ENCODE results near the gene KY.

The KY gene

GRCh38 chr3:134644731-134645514, 5.9 kb downstream of the KY start:
- no peak for DNase-seq

GRCh38 chr3:134643150-134643675, 7.6 kb downstream of the KY start:
- no peak for DNase-seq

GRCh38 chr3:134642445-134643149, 8.2 kb downstream of the KY start:
- DNase-seq, result no peak

GRCh38 chr3:134641671-134642300, 9.0 kb downstream of the KY start:
- no peak for DNase-seq

GRCh38 chr3:134640872-134641470, 9.9 kb downstream of the KY start:
- no peak for DNase-seq

GRCh38 chr3:134640378-134640777, 10.4 kb downstream of the KY start:
- no peak for DNase-seq

- no peak for DNase-seq
Observed at GRCh38 chr3:134638385-134639030, 12.3 kb downstream of the KY start.

GRCh38 chr3:134636406-134636805, 14.4 kb downstream of the KY start:
- DNase-seq, result no peak

DNA sequence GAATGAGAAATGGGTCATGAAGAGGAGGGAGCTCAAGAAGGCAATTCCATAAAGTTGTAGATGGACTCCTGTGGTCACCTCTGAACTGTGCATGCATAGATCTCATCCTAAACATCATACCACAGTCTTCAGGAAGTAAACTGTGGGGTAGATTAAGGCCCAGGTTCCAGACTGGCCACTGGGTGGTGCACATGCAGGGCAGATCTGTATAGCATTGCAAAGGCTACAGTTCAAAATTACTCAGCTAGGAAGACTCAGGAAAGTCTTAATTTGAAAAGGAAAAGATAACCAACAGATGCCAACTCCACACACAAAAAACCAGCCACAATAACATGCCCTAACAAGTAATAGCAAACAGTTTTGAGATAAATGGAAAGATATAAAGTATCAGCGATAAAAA, 20.3 kb downstream of the KY start:
- DNase-seq, result no peak

DNA sequence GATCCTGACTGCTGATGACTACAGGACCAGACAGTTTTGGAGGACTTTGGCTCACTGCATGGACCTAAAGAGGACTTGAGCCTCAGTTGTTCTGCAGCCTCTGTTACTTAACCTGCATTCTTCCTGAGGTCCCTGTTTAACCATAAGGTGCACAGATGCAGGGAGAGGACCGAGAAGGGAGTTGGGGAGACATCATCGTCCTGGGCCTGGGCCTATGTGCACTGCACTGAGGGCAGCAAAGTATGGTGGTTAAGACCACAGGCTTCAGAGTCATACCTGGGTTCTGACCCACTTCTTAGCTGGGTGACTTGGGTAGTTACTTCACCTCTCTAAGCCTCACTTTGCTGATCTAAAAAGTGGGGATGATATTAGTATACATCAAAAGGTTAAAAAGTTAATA, 21.9 kb downstream of the KY start:
- DNase-seq, result no peak

- DNase-seq, result no peak
Observed at GRCh38 chr3:134627831-134628230, 23.0 kb downstream of the KY start.

DNA sequence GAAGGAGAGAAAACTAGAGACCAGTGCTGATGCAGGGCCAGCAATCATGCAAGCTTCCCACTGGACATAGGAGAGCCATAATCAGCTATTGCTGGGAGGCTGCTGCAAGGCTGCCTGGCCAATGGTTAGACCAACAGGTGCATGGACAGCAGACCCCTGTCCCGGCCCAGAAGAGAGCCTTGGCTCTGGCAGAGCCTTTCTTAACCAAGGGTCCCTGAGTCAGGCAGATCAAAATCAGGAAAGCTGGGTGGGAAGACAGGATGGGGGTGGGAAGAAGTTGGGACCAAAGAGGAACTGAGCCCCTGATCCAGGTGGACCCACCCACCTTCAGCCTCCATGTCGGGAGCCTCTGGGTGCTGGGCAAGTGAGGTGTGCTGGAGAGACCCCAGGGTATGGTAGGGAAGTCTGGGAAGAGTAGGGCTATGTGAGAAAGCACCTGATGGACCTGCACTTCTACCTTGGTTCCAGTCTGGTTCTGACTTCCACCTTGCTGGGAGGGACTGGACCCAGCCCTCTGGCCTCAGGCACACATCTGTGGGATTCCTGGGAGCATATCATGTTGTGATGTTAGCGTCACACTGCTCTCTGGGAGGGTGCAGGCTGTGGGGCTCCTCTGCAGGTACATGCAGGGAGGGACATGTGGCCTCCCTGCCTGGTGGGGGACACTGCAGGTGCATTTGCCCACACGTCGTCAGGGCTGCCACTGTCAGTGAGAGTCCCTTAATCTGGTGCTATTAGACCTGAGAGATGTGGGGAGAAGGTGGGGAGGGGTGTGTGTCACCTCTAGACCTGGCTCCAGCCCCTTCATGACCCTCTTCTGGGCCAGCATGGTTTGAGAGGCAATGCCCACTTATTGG, 24.7 kb downstream of the KY start:
- DNase-seq, result no peak

DNA sequence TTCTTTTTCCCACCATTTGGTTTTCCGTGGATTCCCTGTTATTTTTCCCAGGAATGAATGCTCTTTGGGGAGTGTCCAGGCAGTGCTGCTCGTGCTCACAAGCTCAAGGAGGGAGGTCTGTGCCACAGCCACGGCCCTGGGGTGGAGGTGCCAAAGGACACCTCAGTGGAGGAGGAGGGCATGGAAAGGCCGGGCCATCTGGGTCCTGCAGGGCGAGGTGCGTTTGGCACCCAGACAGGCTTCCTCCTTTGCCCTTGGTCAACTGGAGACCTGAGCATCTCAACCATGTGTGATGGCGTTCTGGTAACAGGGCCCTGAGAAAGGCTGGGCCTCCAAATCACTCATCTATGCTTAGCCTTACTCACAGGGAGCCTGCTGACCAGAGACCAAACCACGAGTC, 25.4 kb downstream of the KY start:
- DNase-seq, result no peak

DNA sequence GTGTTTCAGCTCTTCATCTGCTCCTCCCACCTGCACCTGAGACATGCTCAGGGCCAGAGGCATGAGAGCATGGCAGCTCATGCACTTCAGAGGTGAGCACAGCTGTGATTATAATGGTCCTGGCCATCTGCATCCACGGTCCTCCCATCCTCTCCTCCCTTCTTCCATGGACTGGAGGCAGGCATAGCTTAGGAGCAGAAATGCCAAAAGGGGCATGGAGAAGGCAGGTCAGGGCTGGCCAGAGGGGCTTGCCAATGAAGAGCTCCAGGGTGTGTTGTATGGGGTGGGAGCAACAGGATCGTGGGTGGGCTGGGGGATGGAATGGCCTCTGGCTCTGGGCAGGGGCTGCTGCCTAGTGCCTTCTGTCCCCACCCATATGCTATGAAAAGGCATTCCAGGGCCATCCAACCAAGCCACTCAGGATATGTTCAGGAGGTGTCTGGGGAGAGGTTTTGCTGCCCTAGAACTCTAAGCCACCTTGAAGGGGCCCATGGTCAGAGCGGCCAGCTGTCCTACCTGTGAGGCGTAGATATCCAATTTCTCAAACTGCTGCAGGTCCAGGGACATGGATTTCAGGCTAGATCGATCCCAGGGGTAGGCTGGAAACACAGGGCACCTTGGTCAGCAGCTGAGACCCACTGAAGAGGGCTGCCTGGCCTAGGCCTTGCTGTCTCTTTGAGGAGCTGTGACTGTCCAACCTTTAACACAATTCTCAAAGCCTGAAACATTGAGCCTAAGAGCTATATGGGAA, 26.1 kb downstream of the KY start:
- no peak for DNase-seq

- no peak for DNase-seq
Observed at GRCh38 chr3:134623615-134624245, 27.1 kb downstream of the KY start.

DNA sequence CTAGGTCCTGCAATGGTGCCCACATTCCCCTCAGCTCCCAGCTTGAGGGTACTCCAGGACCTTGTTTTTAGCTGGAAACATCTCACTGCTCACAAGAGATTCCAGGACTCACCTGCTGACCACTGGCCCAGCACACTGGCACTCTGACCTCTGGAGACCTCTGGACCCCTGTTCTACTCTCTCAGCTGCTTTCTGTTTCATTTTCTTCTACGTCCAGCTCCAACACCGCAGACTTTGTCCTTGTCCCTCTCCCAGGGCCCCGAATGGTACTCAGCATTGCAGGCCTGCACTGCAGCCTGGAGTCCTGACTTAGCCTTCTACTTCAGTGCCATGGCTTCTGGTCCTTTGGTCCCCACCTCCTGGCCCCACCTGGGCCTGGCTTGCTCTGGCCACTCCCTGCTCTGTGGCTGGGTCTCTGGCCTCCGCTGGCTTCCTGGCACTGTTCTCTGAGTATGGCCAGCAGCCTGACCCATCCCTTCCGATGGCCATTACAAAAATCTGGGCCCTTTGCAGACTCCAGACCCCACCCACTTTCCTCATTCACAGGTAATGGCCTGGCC, 27.9 kb downstream of the KY start:
- no peak for DNase-seq

GRCh38 chr3:134621854-134622253, 29.0 kb downstream of the KY start:
- no peak for DNase-seq

- no peak for DNase-seq
Observed at GRCh38 chr3:134620476-134621115, 30.2 kb downstream of the KY start.

DNA sequence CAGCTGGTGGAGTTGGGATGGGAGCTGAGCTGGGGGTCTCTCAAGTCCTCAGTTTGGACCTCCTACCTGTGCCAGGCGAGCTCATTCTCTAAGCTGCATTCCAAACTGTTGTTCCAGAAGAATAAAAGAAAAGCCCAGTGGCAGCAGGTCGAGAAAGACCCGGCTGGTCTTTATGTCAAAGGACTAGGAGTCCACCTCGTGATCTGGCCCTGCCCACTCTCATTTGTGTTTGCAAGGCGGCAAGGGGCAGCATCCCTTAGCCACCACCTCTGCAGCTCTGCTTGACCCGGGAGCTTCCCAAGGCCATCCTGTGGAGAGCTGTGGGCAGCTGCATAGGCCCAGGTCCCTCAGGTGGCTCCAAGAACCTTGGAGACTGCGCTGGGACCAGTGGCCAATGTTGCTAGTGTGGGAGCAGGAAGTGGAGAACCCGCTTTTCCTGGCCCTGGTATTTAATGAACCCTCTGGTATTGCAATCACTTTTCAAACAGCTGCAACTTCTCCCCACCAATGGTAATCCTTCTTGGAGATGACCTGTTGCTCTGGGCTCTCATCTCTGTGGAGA, 30.9 kb downstream of the KY start:
- DNase-seq, result no peak

DNA sequence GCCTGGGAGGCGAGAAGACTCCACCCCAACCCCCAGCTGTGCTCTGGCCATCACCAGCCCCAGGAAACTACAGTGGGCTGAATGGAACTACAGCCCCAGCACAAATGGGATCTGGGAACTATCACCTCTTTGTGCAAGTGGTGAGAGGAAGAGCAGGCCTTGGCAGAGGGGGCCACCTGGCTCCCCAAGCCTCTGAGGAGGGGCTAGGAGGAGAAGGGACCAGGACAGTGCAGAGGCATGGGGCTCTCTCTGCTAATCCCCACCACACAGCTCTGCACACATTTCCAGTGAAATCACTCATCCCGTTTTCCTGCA, 31.6 kb downstream of the KY start:
- DNase-seq, result no peak
